Esophagus squamous epithelium (tissue), 4 donors: ENCODE results near the gene GLRX.

ENCODE experiments used
- POLR2A ChIP-seq, 4 donors: fragments of 450-650 bp; IDR thresholded peaks; one replicate each; pipeline ENCODE4 v1.6.1; 2017; ENCODE audit warnings: antibody characterized with exemption in 4 of 4, mild to moderate bottlenecking in 4 of 4, moderate library complexity in 3 of 4
- TF ChIP-seq, protein P1 (sequence below), 6 experiments: fragments of 450-650 bp in 4 of 6; fragments of 200-600 bp in 2 of 6; sonication (generic) in 2 of 6; IDR thresholded peaks; one replicate each; pipeline ENCODE4 v1.5.1; 2016 to 2019; ENCODE audit warnings: antibody characterized with exemption in 6 of 6, mild to moderate bottlenecking in 4 of 6, moderate library complexity in 4 of 6

- TF ChIP-seq POLR2A (IDR thresholded peaks at IDR 0.05): no peak
- TF ChIP-seq, protein P1, sequence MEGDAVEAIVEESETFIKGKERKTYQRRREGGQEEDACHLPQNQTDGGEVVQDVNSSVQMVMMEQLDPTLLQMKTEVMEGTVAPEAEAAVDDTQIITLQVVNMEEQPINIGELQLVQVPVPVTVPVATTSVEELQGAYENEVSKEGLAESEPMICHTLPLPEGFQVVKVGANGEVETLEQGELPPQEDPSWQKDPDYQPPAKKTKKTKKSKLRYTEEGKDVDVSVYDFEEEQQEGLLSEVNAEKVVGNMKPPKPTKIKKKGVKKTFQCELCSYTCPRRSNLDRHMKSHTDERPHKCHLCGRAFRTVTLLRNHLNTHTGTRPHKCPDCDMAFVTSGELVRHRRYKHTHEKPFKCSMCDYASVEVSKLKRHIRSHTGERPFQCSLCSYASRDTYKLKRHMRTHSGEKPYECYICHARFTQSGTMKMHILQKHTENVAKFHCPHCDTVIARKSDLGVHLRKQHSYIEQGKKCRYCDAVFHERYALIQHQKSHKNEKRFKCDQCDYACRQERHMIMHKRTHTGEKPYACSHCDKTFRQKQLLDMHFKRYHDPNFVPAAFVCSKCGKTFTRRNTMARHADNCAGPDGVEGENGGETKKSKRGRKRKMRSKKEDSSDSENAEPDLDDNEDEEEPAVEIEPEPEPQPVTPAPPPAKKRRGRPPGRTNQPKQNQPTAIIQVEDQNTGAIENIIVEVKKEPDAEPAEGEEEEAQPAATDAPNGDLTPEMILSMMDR (IDR thresholded peaks at IDR 0.05): no peak
Measured at GRCh38 chr5:95845391-95845790, 22.9 kb upstream of the GLRX start.
